ENCODE data around the gene PRDM11. TPM values are rescaled to one million over a fixed set of nuclear protein-coding genes. Genes with fewer than 3 reads are reported as not detected.

The PRDM11 gene
- total RNA-seq, 1 experiment from 2014 or later: 2.7 TPM

DNA sequence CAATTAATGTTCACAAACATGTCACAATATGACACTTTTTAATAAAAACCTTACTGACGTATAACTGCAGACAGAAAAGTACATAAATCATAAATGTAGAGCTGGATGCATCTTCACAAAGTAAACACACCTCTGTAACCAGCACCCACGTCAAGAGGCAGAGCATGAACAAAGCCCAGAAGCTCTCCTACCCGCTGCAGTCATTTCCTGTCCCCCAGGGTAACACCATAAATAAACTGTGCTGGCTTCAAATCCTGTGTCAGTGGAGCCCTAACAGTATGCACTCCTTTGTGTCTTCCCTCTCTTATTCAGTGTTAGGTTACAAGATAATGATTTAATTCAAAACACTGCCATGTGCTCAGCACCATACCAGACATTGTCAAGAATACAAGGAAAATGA is 134.0 kb downstream of the PRDM11 start:
- no peak overlapping the region for H2AFZ ChIP-seq (ENCODE audit: low read length)
- H3K9me2 ChIP-seq (replicated peaks; ENCODE audit: insufficient read depth, low read length): no peaks in the 10 kb centered on the region
- H3K9me3 ChIP-seq (ENCODE audit: low read length): no peaks in the 10 kb centered on the region
- H3K79me2 ChIP-seq (ENCODE audit: low read length): no peaks in the 10 kb centered on the region
- H4K20me1 ChIP-seq (ENCODE audit: insufficient read depth, low read depth, low read length): no peaks in the 10 kb centered on the region
- no peak for DNase-seq
- no peak overlapping the region for H3K4me3 ChIP-seq (ENCODE audit: low read length)
- no peak overlapping the region for H3K4me2 ChIP-seq (ENCODE audit: low read depth, low read length, poor library complexity, severe bottlenecking)
- no peak overlapping the region for H3K9ac ChIP-seq (ENCODE audit: low read length)
- H3K36me3 ChIP-seq (ENCODE audit: insufficient read depth, low read length): no peaks in the 10 kb centered on the region
- no peaks in the 10 kb centered on the region for H3K27me3 ChIP-seq (ENCODE audit: low read length)
- H3K4me1 ChIP-seq (ENCODE audit: low read length): no peaks in the 10 kb centered on the region
- no peak overlapping the region for H3K27ac ChIP-seq (ENCODE audit: low read length)

DNA sequence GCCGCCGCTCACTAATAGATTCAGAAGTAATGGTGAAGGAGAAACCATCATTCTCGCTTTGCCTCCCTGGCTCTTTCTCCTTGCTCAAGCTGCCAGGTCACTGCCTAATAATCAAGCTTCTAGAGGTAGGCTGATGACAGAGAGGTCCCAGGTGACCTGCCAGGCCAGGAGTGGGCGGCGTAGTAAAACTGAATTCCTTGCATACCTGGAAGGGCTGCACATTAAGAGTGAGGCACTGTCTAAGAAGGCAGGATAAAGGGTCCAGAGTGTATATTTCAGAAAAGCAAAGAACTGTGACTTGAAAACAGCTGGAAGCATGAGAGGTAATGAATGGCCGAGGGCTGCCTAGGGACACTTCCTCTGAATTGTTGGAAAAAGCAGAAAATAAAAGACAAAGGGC is 135.6 kb downstream of the PRDM11 start:
- H3K36me3 ChIP-seq (ENCODE audit: insufficient read depth, low read length): no peaks in the 10 kb centered on the region
- H3K4me2 ChIP-seq (ENCODE audit: low read depth, low read length, poor library complexity, severe bottlenecking): no peak overlapping the region
- H3K4me3 ChIP-seq (ENCODE audit: low read length): no peak overlapping the region
- no peaks in the 10 kb centered on the region for H3K9me2 ChIP-seq (replicated peaks; ENCODE audit: insufficient read depth, low read length)
- H3K27me3 ChIP-seq (ENCODE audit: low read length): no peaks in the 10 kb centered on the region; the same call in 1 of the 2 replicates
- no peaks in the 10 kb centered on the region for H3K4me1 ChIP-seq (ENCODE audit: low read length)
- H3K9ac ChIP-seq (ENCODE audit: low read length): no peak overlapping the region
- no peak for DNase-seq
- H2AFZ ChIP-seq (ENCODE audit: low read length): no peak overlapping the region
- H3K79me2 ChIP-seq (ENCODE audit: low read length): no peaks in the 10 kb centered on the region
- H3K27ac ChIP-seq (ENCODE audit: low read length): no peak overlapping the region
- no peaks in the 10 kb centered on the region for H3K9me3 ChIP-seq (ENCODE audit: low read length)
- H4K20me1 ChIP-seq (ENCODE audit: insufficient read depth, low read depth, low read length): no peaks in the 10 kb centered on the region

Other genes starting within 250 kb of the PRDM11 start
- 0.34 and 0.72 TPM in 2 replicates for gene TP53I11, start 195.8 kb upstream of the PRDM11 start, total RNA-seq (2014; rRNA removed; shearing (Covaris generic); ENCODE audit: low replicate concordance)
- gene SYT13, start 139.7 kb downstream of the PRDM11 start, total RNA-seq (2014; rRNA removed; shearing (Covaris generic); ENCODE audit: low replicate concordance): not detected in 2 replicates

Measured in Karpas-422 (cell line).